GM12865 (cell line): Measurements from ENCODE around the gene JAZF1.

Source experiments
- DNase-seq: peaks from one replicate; pipeline ENCODE4 v3.0.0; 2010; ENCODE audit warnings: low read depth
- H3K4me3 ChIP-seq: 2 replicates; pipeline ENCODE4 v1.5.1; 2011; ENCODE audit warnings: mild to moderate bottlenecking, low read depth, low read length, control low read depth
- CTCF ChIP-seq: IDR thresholded peaks from 2 replicates; pipeline ENCODE4 v1.5.1; 2011; ENCODE audit warnings: low read length, control low read depth, low read depth, inconsistent platforms; ENCODE audit not compliant: insufficient read depth; ENCODE audit errors: missing control alignments

The JAZF1 gene

DNA sequence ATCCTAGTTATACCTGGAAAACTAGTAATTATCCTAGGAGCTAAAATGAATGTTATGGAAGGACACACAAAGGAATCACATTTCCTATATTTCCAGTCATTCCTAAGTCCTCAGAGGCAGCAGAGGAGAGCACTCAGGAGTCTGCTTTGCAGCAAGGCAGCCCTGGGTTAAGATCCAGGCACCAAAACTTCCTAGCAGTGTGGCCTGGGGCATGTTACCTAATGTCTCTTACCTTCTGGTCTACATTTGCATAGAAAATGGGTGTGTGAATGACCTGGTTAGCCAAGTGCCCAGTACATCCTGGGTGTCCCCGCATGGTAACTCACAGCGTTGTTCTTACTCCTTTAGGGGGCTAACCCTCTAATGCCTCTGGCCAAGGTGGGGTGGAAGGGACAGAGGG, 304.8 kb downstream of the JAZF1 start:
- H3K4me3 ChIP-seq: no peak overlapping the region
- TF ChIP-seq CTCF: no peak
- no peak for DNase-seq

DNA sequence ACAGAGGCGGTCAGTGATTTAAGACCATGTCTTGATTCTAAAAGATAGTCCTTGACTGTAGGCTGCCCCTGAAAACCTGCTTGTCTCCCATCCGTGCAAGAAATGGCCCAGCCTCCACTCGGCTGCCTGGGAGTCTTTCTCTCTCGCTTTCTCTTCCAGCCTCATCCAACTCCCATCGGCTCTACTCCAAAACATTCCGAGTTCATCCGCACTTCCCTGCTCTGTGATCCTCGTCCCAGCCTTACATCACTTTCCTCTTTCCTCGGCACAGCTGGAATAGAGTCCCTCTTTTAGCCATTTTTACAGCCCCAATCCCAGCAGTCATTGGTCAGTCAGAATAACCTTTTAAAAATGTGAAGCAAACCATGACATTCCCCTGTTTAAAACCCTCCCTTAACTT, 305.5 kb downstream of the JAZF1 start:
- no peak overlapping the region for H3K4me3 ChIP-seq
- no peak for TF ChIP-seq CTCF
- no peak for DNase-seq

GRCh38 chr7:27873981-27874957, 306.3 kb downstream of the JAZF1 start:
- DNase-seq: no peak
- TF ChIP-seq CTCF: no peak

GRCh38 chr7:27872356-27873275, 308.0 kb downstream of the JAZF1 start:
- no peak for DNase-seq

More at GRCh38 chr7:27873981-27874957, 306.3 kb downstream of the JAZF1 start:
- no peak overlapping the region for H3K4me3 ChIP-seq

DNA sequence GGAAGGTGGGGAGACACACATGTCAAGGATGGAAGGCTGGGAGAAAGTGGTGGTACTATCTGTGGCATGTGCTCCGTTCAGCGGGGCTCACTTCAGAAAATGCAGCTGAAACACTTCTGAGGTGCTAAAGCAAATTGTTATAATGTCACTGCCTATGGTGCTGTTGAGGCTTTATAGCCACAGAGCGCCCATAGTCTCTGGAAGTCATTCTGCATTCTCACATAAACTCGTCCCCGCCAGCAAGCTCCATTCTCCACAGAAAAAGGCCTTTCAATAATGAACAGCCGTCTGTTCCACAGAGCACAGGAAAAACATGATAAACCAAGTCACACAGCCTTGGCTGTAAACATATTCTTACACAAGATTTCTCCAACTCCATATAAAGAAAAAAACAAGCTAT, 308.7 kb downstream of the JAZF1 start:
- no peak overlapping the region for H3K4me3 ChIP-seq
- no peak for TF ChIP-seq CTCF
- no peak for DNase-seq

More at GRCh38 chr7:27872356-27873275, 308.0 kb downstream of the JAZF1 start:
- no peak for TF ChIP-seq CTCF
- no peak overlapping the region for H3K4me3 ChIP-seq

- no peak for TF ChIP-seq CTCF
- H3K4me3 ChIP-seq: no peak overlapping the region
- no peak for DNase-seq
Observed at GRCh38 chr7:27871086-27871485, 309.5 kb downstream of the JAZF1 start.
